G401 (cell line): Measurements from ENCODE around the gene ICAM3. TPM values are rescaled to one million over a fixed set of nuclear protein-coding genes. Genes with fewer than 3 reads are reported as not detected.

Source experiments
- DNase-seq: peaks from one replicate; pipeline ENCODE4 v3.0.0-alpha.2; 2015; ENCODE audit warnings: low spot score
- in situ Hi-C: cut with HindIII; loops from 2 replicates; pipeline ENCODE4 v1.10.0; 2016; ENCODE audit warnings: low sequenced_read_pairs, mixed read lengths
- total RNA-seq: library from RNA; depleted of rRNA; stranded (reverse); fragments of >200 nt; shearing (Covaris generic); gene quantifications from 2 replicates; pipeline ENCODE4 v1.2.3, GENCODE V29; 2014

The ICAM3 gene
- total RNA-seq, 1 experiment from 2014 or later, result 23.8 TPM

DNA sequence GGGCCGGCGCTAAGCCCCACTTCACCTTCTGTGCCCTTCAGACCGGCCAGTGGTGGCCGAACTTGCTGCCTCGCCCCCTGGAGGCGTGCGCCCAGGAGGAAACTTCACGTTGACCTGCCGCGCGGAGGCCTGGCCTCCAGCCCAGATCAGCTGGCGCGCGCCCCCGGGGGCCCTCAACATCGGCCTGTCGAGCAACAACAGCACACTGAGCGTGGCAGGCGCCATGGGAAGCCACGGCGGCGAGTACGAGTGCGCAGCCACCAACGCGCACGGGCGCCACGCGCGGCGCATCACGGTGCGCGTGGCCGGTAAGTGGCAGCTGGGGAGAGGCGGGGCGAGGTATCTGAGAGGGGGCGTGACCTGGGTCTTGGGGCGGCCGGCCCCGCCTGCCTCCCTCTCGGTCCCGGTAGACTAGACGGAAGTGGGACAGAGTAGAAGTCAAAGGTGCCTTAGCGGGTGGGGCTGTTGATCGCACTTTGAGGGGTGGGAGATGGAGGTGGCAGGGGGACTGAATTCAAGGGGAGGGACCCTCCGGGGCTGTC lies 44.0 kb downstream of the ICAM3 start:
- in situ Hi-C loops, result no loop called here
- DNase-seq, result no peak

GRCh38 chr19:10294368-10294697 lies 45.1 kb downstream of the ICAM3 start:
- in situ Hi-C loops, result no loop called here
- no peak for DNase-seq

- in situ Hi-C loops, result no loop called here
- DNase-seq, result no peak
Observed at GRCh38 chr19:10293637-10294367, 45.6 kb downstream of the ICAM3 start.

- no peak for DNase-seq
- in situ Hi-C loops, result no loop called here
Observed at GRCh38 chr19:10292789-10293636, 46.4 kb downstream of the ICAM3 start.

DNA sequence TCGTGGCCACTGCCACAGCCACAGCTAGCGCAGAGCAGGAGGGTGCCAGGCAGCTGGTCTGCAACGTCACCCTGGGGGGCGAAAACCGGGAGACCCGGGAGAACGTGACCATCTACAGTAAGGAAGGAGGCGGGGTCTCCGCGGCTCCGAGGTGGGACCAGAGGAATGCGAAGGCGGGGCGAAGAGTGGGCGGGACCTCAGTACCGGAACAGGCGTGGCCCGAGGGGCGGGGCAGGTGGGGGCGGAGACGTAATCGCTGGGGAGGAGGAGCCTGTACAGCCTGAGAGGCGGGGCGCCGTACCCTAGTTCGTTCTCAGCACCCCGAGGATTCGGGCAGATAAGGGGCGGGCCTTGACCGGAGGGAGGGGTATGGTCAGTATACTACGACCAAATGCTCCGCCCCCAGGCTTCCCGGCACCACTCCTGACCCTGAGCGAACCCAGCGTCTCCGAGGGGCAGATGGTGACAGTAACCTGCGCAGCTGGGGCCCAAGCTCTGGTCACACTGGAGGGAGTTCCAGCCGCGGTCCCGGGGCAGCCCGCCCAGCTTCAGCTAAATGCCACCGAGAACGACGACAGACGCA lies 47.1 kb downstream of the ICAM3 start:
- in situ Hi-C loops, result no loop called here
- no peak for DNase-seq

DNA sequence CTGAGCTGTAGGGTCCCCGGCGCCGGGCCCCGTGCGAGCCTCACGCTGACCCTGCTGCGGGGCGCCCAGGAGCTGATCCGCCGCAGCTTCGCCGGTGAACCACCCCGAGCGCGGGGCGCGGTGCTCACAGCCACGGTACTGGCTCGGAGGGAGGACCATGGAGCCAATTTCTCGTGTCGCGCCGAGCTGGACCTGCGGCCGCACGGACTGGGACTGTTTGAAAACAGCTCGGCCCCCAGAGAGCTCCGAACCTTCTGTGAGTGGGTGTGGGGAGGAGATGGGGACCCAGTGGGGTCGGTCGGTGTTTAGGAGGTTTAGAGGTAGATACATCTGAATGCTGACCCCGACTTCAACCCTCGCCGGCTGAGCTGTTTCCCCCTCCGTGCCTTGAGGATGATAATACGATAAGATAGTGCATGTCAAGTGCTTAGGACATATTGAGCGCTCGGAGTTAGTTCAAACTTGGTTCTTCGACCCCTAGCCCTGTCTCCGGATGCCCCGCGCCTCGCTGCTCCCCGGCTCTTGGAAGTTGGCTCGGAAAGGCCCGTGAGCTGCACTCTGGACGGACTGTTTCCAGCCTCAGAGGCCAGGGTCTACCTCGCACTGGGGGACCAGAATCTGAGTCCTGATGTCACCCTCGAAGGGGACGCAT lies 47.7 kb downstream of the ICAM3 start:
- no peak for DNase-seq
- in situ Hi-C loops, result no loop called here

GRCh38 chr19:10290876-10291553 lies 48.4 kb downstream of the ICAM3 start:
- in situ Hi-C loops, result no loop called here
- DNase-seq, result no peak

- in situ Hi-C loops, result no loop called here
- DNase-seq, result no peak
Observed at GRCh38 chr19:10290357-10290875, 49.0 kb downstream of the ICAM3 start.

- no peak for DNase-seq
- in situ Hi-C loops, result no loop called here
Observed at GRCh38 chr19:10289836-10290356, 49.5 kb downstream of the ICAM3 start, which contains the start of gene ICAM5. Gene ICAM5 (plus strand): TSS chr19:10289952. CDS start chr19:10290044, 92 bp downstream.

DNA sequence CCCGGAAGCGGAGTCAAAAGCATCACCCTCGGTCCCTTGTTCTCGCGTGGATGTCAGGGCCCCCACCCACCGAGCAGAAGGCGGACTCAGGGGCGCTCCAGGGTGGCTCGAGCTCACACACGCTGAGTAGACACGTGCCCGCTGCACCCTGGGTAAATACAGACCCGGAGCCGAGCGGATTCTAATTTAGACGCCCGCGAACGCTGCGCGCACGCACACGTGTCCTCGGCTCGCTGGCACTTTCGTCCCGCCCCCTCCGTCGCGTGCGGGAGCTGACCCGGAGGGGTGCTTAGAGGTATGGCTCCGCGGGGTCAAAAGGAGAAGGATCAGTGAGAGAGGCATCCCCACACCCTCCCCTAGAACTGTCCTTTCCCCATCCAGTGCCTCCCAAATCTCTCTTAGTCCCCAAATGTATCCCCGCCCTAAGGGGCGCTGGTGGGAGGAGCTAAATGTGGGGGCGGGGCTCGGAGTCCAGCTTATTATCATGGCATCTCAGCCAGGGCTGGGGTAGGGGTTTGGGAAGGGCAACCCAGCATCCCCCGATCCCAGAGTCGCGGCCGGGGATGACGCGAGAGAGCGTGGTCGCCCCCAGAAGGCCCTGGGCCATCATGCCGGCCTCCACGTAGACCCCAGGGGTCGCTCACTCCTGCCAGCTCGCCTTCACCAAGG lies 50.1 kb downstream of the ICAM3 start:
- peak; percentile 43 for DNase-seq
- in situ Hi-C loops, result no loop called here

DNA sequence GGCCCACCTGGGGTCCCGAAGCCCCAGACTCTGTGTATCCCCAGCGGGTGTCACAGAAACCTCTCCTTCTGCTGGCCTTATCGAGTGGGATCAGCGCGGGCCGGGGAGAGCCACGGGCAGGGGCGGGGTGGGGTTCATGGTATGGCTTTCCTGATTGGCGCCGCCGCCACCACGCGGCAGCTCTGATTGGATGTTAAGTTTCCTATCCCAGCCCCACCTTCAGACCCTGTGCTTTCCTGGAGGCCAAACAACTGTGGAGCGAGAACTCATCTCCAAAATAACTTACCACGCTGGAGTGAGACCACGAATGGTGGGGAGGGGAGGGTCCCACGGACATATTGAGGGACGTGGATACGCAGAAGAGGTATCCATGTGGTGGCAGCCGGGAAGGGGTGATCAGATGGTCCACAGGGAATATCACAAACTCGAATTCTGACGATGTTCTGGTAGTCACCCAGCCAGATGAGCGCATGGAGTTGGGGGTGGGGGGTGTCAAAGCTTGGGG lies 50.7 kb downstream of the ICAM3 start:
- in situ Hi-C loops, result no loop called here
- DNase-seq, result peak; percentile 48

GRCh38 chr19:10286803-10287737 lies 52.4 kb downstream of the ICAM3 start, which contains the start of gene ICAM4:
Gene ICAM4 (plus strand): TSS chr19:10286955. CDS start chr19:10287013, 58 bp downstream.
- in situ Hi-C loops, result no loop called here
- DNase-seq, result no peak

DNA sequence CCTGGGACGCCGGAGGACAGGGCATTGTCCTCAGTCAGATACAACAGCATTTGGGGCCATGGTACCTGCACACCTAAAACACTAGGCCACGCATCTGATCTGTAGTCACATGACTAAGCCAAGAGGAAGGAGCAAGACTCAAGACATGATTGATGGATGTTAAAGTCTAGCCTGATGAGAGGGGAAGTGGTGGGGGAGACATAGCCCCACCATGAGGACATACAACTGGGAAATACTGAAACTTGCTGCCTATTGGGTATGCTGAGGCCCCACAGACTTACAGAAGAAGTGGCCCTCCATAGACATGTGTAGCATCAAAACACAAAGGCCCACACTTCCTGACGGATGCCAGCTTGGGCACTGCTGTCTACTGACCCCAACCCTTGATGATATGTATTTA lies 54.0 kb downstream of the ICAM3 start:
- in situ Hi-C loops, result no loop called here
- no peak for DNase-seq

DNA sequence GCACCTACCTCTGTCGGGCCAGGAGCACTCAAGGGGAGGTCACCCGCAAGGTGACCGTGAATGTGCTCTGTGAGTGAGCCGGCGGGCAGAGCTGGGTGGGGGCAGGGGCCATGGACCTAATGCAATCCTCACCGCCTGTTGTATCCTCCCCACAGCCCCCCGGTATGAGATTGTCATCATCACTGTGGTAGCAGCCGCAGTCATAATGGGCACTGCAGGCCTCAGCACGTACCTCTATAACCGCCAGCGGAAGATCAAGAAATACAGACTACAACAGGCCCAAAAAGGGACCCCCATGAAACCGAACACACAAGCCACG lies 54.5 kb downstream of the ICAM3 start:
- in situ Hi-C loops, result no loop called here
- no peak for DNase-seq

- in situ Hi-C loops, result no loop called here
- no peak for DNase-seq
Observed at GRCh38 chr19:10284065-10284959, 55.1 kb downstream of the ICAM3 start.
